Spleen (tissue), 11 donors: Measurements from ENCODE around the gene EXOC4. TPM values are rescaled to one million over a fixed set of nuclear protein-coding genes. Genes with fewer than 3 reads are reported as not detected.

Source experiments
- DNase-seq: peaks from one replicate; pipeline ENCODE4 v3.0.0-alpha.2; 2020
- H3K27ac ChIP-seq, 8 donors: fragments of 200-600 bp; sonication (generic) in 7 of 8; 1 replicate in 4 of 8; 2 replicates in 4 of 8; pipeline versions ENCODE4 v1.5.0 to v1.8.0; 2016 to 2021; ENCODE audit warnings: inconsistent platforms in 4 of 8, mild to moderate bottlenecking in 4 of 8, moderate library complexity in 1 of 8
- H3K27me3 ChIP-seq, 7 donors: fragments of 200-600 bp; sonication (generic) in 6 of 7; replicated peaks in 1 of 7; 1 replicate in 4 of 7; 2 replicates in 3 of 7; pipeline versions ENCODE4 v1.5.0 to v1.8.0; 2016 to 2021; ENCODE audit warnings: inconsistent platforms in 3 of 7, mild to moderate bottlenecking in 1 of 7
- H3K36me3 ChIP-seq, 6 donors: fragments of 200-600 bp; sonication (generic) in 5 of 6; 1 replicate in 4 of 6; 2 replicates in 2 of 6; pipeline versions ENCODE4 v1.5.0 to v1.8.0; 2016 to 2021; ENCODE audit warnings: inconsistent platforms in 2 of 6
- H3K4me1 ChIP-seq, 6 donors: fragments of 200-600 bp; sonication (generic) in 5 of 6; 1 replicate in 3 of 6; 2 replicates in 3 of 6; pipeline versions ENCODE4 v1.5.0 to v1.8.0; 2016 to 2021; ENCODE audit warnings: inconsistent platforms in 3 of 6
- H3K4me3 ChIP-seq, 8 donors: fragments of 200-600 bp; sonication (generic) in 7 of 8; 1 replicate in 4 of 8; 2 replicates in 4 of 8; pipeline versions ENCODE4 v1.5.0 to v1.8.0; 2016 to 2021; ENCODE audit warnings: inconsistent platforms in 4 of 8, mild to moderate bottlenecking in 4 of 8, moderate library complexity in 2 of 8
- H3K9me3 ChIP-seq, 8 donors: fragments of 200-600 bp; sonication (generic) in 7 of 8; 1 replicate in 4 of 8; 2 replicates in 4 of 8; pipeline versions ENCODE4 v1.5.0 to v1.8.0; 2016 to 2021; ENCODE audit warnings: inconsistent platforms in 4 of 8
- POLR2A ChIP-seq, 3 donors: fragments of 450-650 bp; IDR thresholded peaks; one replicate each; pipeline ENCODE4 v1.5.1; 2017; ENCODE audit warnings: antibody characterized with exemption in 3 of 3, mild to moderate bottlenecking in 1 of 3
- POLR2AphosphoS5 ChIP-seq, 3 donors: sonication (generic); formaldehyde crosslinking; IDR thresholded peaks; one replicate each; pipeline ENCODE4 v1.5.1; 2017; ENCODE audit warnings: antibody characterized with exemption in 3 of 3
- WGBS, 5 donors: extraction: QIAGEN DNeasy Blood & Tissue Kit in 3 of 5; methylation state at CpG; one replicate each; pipeline versions ENCODE4 v1.1.5 to v1.1.7; 2013 to 2018; 5-methylcytosine and 5-hydroxymethylcytosine counted together
- intact Hi-C: fragments of 100-400 bp; cut with DNase I; formaldehyde crosslinking; loops from one replicate; pipeline ENCODE4 v1.15.0; 2023; ENCODE audit warnings: low total_unique reads
- polyA plus RNA-seq, 3 donors: library from polyadenylated mRNA; stranded (reverse); fragments of 200-250 nt; gene quantifications; one replicate each; pipeline ENCODE4 v1.2.1, GENCODE V29; 2013
- total RNA-seq, 7 donors: library from RNA; depleted of rRNA in 3 of 7; stranded (reverse); fragments of >200 nt in 3 of 7; fragmentation: NEBNext Ultra II Directional in 4 of 7; extraction: Animal tissue kit (Norgen Biotek cat#: 25700) in 4 of 7; gene quantifications; one replicate each; pipeline versions ENCODE4 v1.1.0 to v1.2.1, GENCODE V29; 2016 to 2021
- TF ChIP-seq, protein P1 (sequence below), 11 experiments: fragments of 200-600 bp in 7 of 11; fragments of 450-650 bp in 4 of 11; sonication (generic) in 4 of 11; IDR thresholded peaks in 8 of 11; conservative IDR thresholded peaks in 3 of 11; 1 replicate in 7 of 11; 2 replicates in 4 of 11; pipeline versions ENCODE4 v1.4.0 to v1.8.0; 2016 to 2021; ENCODE audit warnings: antibody characterized with exemption in 11 of 11, inconsistent platforms in 4 of 11, mild to moderate bottlenecking in 1 of 11
- donor health status: healthy with polysubstance abuse.
- donor health status: DM: no; HTN: no; CAD: no; lungs with moderate emphysema.
- donor health status: DM: no; HTN: no; CAD: no.
- donor health status: Bipolar disorder and iron deficiency.
- donor health status: healthy.
- donor health status: DM: no; HTN: no; CAD: no.
- donor health status: DM: yes; HTN: yes; CAD: no.

EXOC4 gene
- total and polyA plus RNA-seq, 10 donors: 14.1 to 138 (median 102) TPM

GRCh38 chr7:134016223-134016941 is 763.5 kb downstream of the EXOC4 start:
- no peak overlapping the region for H3K4me3 ChIP-seq
- DNase-seq: no peak
- no peak overlapping the region for H3K27ac ChIP-seq
- peaks cover 0 to 10% (median 0%) of the 10 kb centered on the region in 6 donors for H3K36me3 ChIP-seq
- no peaks in the 10 kb centered on the region for H3K9me3 ChIP-seq
- TF ChIP-seq POLR2A (IDR thresholded peaks at IDR 0.05): no peak
- TF ChIP-seq, protein P1, sequence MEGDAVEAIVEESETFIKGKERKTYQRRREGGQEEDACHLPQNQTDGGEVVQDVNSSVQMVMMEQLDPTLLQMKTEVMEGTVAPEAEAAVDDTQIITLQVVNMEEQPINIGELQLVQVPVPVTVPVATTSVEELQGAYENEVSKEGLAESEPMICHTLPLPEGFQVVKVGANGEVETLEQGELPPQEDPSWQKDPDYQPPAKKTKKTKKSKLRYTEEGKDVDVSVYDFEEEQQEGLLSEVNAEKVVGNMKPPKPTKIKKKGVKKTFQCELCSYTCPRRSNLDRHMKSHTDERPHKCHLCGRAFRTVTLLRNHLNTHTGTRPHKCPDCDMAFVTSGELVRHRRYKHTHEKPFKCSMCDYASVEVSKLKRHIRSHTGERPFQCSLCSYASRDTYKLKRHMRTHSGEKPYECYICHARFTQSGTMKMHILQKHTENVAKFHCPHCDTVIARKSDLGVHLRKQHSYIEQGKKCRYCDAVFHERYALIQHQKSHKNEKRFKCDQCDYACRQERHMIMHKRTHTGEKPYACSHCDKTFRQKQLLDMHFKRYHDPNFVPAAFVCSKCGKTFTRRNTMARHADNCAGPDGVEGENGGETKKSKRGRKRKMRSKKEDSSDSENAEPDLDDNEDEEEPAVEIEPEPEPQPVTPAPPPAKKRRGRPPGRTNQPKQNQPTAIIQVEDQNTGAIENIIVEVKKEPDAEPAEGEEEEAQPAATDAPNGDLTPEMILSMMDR (IDR thresholded peaks at IDR 0.05 in 8 of 11, conservative IDR thresholded peaks at IDR 0.05 in 3 of 11): peak in 8 of 11 experiments; percentile 20 to 44 (median 36)
- H3K27me3 ChIP-seq: no peaks in the 10 kb centered on the region
- intact Hi-C loops: no loop called here
- no peaks in the 10 kb centered on the region for H3K4me1 ChIP-seq
- 63 to 77% (median 74%) methylated on average over 4 of the region's 4 CpGs for WGBS, 5 donors

GRCh38 chr7:134016942-134017303 is 764.0 kb downstream of the EXOC4 start:
- H3K36me3 ChIP-seq: peaks cover 0 to 9% (median 0%) of the 10 kb centered on the region in 6 donors
- no peak overlapping the region for H3K27ac ChIP-seq

GRCh38 chr7:134018306-134018705 is 765.4 kb downstream of the EXOC4 start:
- no peaks in the 10 kb centered on the region for H3K4me1 ChIP-seq
- 72 to 87% (median 82%) methylated on average over 3 of the region's 3 CpGs for WGBS, 5 donors
- no peak for DNase-seq
- TF ChIP-seq POLR2AphosphoS5 (IDR thresholded peaks at IDR 0.05) (no peak), POLR2A (IDR thresholded peaks at IDR 0.05) (no peak)
- TF ChIP-seq, protein P1 (IDR thresholded peaks at IDR 0.05 in 8 of 11, conservative IDR thresholded peaks at IDR 0.05 in 3 of 11): no peak
- peaks cover 0 to 9% (median 0%) of the 10 kb centered on the region in 6 donors for H3K36me3 ChIP-seq
- intact Hi-C loops: no loop called here
- no peak overlapping the region for H3K4me3 ChIP-seq
- no peaks in the 10 kb centered on the region for H3K27me3 ChIP-seq
- no peaks in the 10 kb centered on the region for H3K9me3 ChIP-seq
- no peak overlapping the region for H3K27ac ChIP-seq

More at GRCh38 chr7:134016942-134017303, 764.0 kb downstream of the EXOC4 start:
- no peaks in the 10 kb centered on the region for H3K9me3 ChIP-seq
- no peaks in the 10 kb centered on the region for H3K4me1 ChIP-seq
- no peak for TF ChIP-seq POLR2AphosphoS5 (IDR thresholded peaks at IDR 0.05)
- TF ChIP-seq, protein P1 (IDR thresholded peaks at IDR 0.05 in 8 of 11, conservative IDR thresholded peaks at IDR 0.05 in 3 of 11): peak in 2 of 11 experiments; percentile 6 to 13
- intact Hi-C loops: no loop called here
- H3K27me3 ChIP-seq: no peaks in the 10 kb centered on the region
- H3K4me3 ChIP-seq: no peak overlapping the region
- no peak for DNase-seq
- WGBS, 5 donors: 78 to 93% (median 88%) methylated on average over 3 of the region's 3 CpGs

DNA sequence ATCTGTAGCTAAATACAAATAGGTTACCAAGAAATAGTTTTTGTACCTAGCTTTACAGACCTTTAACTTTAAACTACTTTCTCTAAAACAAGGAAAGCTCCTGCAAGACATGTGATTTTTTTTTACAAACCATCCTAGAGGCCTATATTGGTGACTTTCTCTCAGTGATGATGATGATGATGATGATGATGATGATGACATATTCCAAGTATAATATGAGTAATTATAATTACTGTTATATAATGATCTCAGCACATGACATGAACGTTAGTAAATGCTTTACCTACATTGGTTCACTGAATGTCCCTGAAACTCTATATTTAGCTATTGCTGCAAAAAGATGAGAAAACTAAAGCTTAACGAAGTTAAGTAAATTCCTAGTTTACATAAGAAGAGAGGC is 766.4 kb downstream of the EXOC4 start:
- TF ChIP-seq, protein P1 (IDR thresholded peaks at IDR 0.05 in 8 of 11, conservative IDR thresholded peaks at IDR 0.05 in 3 of 11): no peak
- TF ChIP-seq POLR2AphosphoS5 (IDR thresholded peaks at IDR 0.05): no peak
- no peak for TF ChIP-seq POLR2A (IDR thresholded peaks at IDR 0.05)
- no peaks in the 10 kb centered on the region for H3K9me3 ChIP-seq
- H3K27ac ChIP-seq: no peak overlapping the region
- intact Hi-C loops: no loop called here
- no peaks in the 10 kb centered on the region for H3K4me1 ChIP-seq
- no peaks in the 10 kb centered on the region for H3K27me3 ChIP-seq
- H3K4me3 ChIP-seq: no peak overlapping the region
- no peak for DNase-seq
- H3K36me3 ChIP-seq: peaks cover 0 to 9% (median 0%) of the 10 kb centered on the region in 6 donors
- WGBS, 5 donors: 47 to 92% (median 82%) methylated on average over 2 of the region's 2 CpGs
